Measurements from ENCODE around the gene PCDH8.

PCDH8 gene

DNA sequence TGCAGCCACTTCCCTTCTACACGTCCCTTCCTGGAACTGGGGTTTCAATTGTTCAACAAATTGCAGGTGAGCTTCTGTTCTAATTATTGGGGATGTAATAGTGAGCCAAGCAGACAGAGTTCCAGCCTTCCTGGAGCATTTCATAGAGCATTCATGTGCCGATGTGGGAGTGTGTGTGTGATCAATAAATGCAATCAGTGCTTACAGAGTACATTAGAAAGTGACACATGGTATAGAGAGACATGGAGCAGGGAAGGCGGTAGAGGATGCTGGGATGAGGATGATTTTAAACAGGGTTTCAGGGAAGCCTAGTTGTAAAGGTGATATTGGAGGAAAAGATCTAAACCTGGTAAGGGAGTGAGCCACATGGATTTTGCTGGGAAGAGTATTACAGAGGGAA is 21.7 kb upstream of the PCDH8 start:
- Histone ChIP-seq H3K36me3 (ENCODE audit: control insufficient read depth in 1 of 2, insufficient read depth in 2 of 2, low read depth in 1 of 2, low read length in 2 of 2) (no peaks in the 10 kb centered on the region), H4K8ac (ENCODE audit: low read length) (no peak overlapping the region), H3K23ac (ENCODE audit: low read length in 2 of 2) (no peak overlapping the region), H4K91ac (ENCODE audit: low read length) (no peak overlapping the region), H2BK12ac (ENCODE audit: low read length in 2 of 2) (no peak overlapping the region), H2BK120ac (ENCODE audit: low read depth, low read length) (no peak overlapping the region), H3K79me1 (replicated peaks; ENCODE audit: low read length, poor library complexity, severe bottlenecking) (no peaks in the 10 kb centered on the region), H3K9ac (ENCODE audit: low read length) (no peak overlapping the region), H2AK5ac (ENCODE audit: low read length, severe bottlenecking) (no peak overlapping the region), H3K27ac (ENCODE audit: low read length, poor library complexity, severe bottlenecking) (no peak overlapping the region), H3K18ac (ENCODE audit: low read depth in 1 of 2, low read length in 2 of 2) (no peak overlapping the region), H3K4me2 (ENCODE audit: low read length, poor library complexity, severe bottlenecking) (no peak overlapping the region), H3K27me3 (ENCODE audit: control insufficient read depth in 1 of 2, insufficient read depth in 1 of 2, low read length in 2 of 2) (peaks cover 0 to 3% of the 10 kb centered on the region in 2 experiments), H3K4me1 (ENCODE audit: control insufficient read depth, insufficient read depth, low read depth, low read length) (no peaks in the 10 kb centered on the region), H2BK5ac (ENCODE audit: low read depth, low read length, poor library complexity, severe bottlenecking) (no peak overlapping the region), H3K14ac (ENCODE audit: low read length in 2 of 2) (no peak overlapping the region), H3K4me3 (ENCODE audit: insufficient read depth in 1 of 2, low read depth in 1 of 2, low read length in 2 of 2) (no peak overlapping the region), H2BK15ac (ENCODE audit: low read depth, poor library complexity, severe bottlenecking) (no peak overlapping the region), H3K4ac (ENCODE audit: low read depth in 1 of 2, low read length in 2 of 2) (no peak overlapping the region), H2AFZ (ENCODE audit: low read depth, low read length) (no peak overlapping the region), H3K9me3 (ENCODE audit: control insufficient read depth, low read length) (peaks cover 25% of the 10 kb centered on the region)
- DNase-seq: no peak
- 68% methylated on average over 3 of the region's 3 CpGs for WGBS

GRCh38 chr13:52869621-52870020 is 21.2 kb upstream of the PCDH8 start:
- Histone ChIP-seq H3K4me3 (ENCODE audit: insufficient read depth in 1 of 2, low read depth in 1 of 2, low read length in 2 of 2) (no peak overlapping the region), H3K27me3 (ENCODE audit: control insufficient read depth in 1 of 2, insufficient read depth in 1 of 2, low read length in 2 of 2) (peaks cover 0 to 3% of the 10 kb centered on the region in 2 experiments), H2BK120ac (ENCODE audit: low read depth, low read length) (no peak overlapping the region), H3K27ac (ENCODE audit: low read length, poor library complexity, severe bottlenecking) (no peak overlapping the region), H3K9me3 (ENCODE audit: control insufficient read depth, low read length) (peaks cover 22% of the 10 kb centered on the region), H3K18ac (ENCODE audit: low read depth in 1 of 2, low read length in 2 of 2) (no peak overlapping the region), H3K14ac (ENCODE audit: low read length in 2 of 2) (no peak overlapping the region), H3K79me1 (replicated peaks; ENCODE audit: low read length, poor library complexity, severe bottlenecking) (no peaks in the 10 kb centered on the region), H3K4me2 (ENCODE audit: low read length, poor library complexity, severe bottlenecking) (no peak overlapping the region), H3K4ac (ENCODE audit: low read depth in 1 of 2, low read length in 2 of 2) (no peak overlapping the region), H3K9ac (ENCODE audit: low read length) (no peak overlapping the region), H3K4me1 (ENCODE audit: control insufficient read depth, insufficient read depth, low read depth, low read length) (no peaks in the 10 kb centered on the region), H4K8ac (ENCODE audit: low read length) (no peak overlapping the region), H2AFZ (ENCODE audit: low read depth, low read length) (no peak overlapping the region), H2BK15ac (ENCODE audit: low read depth, poor library complexity, severe bottlenecking) (no peak overlapping the region), H2BK12ac (ENCODE audit: low read length in 2 of 2) (no peak overlapping the region), H4K91ac (ENCODE audit: low read length) (no peak overlapping the region), H2BK5ac (ENCODE audit: low read depth, low read length, poor library complexity, severe bottlenecking) (no peak overlapping the region), H2AK5ac (ENCODE audit: low read length, severe bottlenecking) (no peak overlapping the region), H3K36me3 (ENCODE audit: control insufficient read depth in 1 of 2, insufficient read depth in 2 of 2, low read depth in 1 of 2, low read length in 2 of 2) (no peaks in the 10 kb centered on the region), H3K23ac (ENCODE audit: low read length in 2 of 2) (no peak overlapping the region)
- no peak for DNase-seq
- WGBS: 59% methylated on average over 4 of the region's 4 CpGs

DNA sequence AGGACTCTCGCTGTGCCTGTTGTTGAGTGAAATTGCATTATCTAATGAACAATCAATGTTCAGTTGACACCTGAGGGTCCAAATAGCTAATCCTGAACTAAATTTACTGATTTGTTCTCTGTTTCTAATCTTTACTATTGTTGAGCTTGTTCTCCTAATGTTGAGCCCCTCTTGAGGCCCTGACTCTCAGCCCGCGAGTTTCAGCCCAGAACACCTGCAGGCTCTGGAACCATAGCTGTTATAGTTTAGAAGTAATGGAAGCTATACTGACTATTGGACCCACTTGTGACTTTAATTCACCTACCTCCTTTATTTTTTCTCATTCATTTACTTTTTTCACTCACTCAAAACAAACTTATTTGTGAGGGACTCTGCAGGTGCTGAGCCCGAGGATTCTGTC is 20.6 kb upstream of the PCDH8 start:
- H3K18ac ChIP-seq (ENCODE audit: low read depth in 1 of 2, low read length in 2 of 2): no peak overlapping the region
- H2AK5ac ChIP-seq (ENCODE audit: low read length, severe bottlenecking): no peak overlapping the region
- H3K4me3 ChIP-seq (ENCODE audit: insufficient read depth in 1 of 2, low read depth in 1 of 2, low read length in 2 of 2): no peak overlapping the region
- H3K4me2 ChIP-seq (ENCODE audit: low read length, poor library complexity, severe bottlenecking): no peak overlapping the region
- H3K36me3 ChIP-seq (ENCODE audit: control insufficient read depth in 1 of 2, insufficient read depth in 2 of 2, low read depth in 1 of 2, low read length in 2 of 2): no peaks in the 10 kb centered on the region
- no peaks in the 10 kb centered on the region for H3K79me1 ChIP-seq (replicated peaks; ENCODE audit: low read length, poor library complexity, severe bottlenecking)
- H3K9me3 ChIP-seq (ENCODE audit: control insufficient read depth, low read length): peaks cover 16% of the 10 kb centered on the region
- H4K8ac ChIP-seq (ENCODE audit: low read length): no peak overlapping the region
- H3K27ac ChIP-seq (ENCODE audit: low read length, poor library complexity, severe bottlenecking): no peak overlapping the region
- H2BK5ac ChIP-seq (ENCODE audit: low read depth, low read length, poor library complexity, severe bottlenecking): no peak overlapping the region
- no peak overlapping the region for H3K4ac ChIP-seq (ENCODE audit: low read depth in 1 of 2, low read length in 2 of 2)
- H4K91ac ChIP-seq (ENCODE audit: low read length): no peak overlapping the region
- H2BK120ac ChIP-seq (ENCODE audit: low read depth, low read length): no peak overlapping the region
- no peak overlapping the region for H2BK15ac ChIP-seq (ENCODE audit: low read depth, poor library complexity, severe bottlenecking)
- peaks cover 0 to 3% of the 10 kb centered on the region in 2 experiments for H3K27me3 ChIP-seq (ENCODE audit: control insufficient read depth in 1 of 2, insufficient read depth in 1 of 2, low read length in 2 of 2)
- H2AFZ ChIP-seq (ENCODE audit: low read depth, low read length): no peak overlapping the region
- WGBS: 63% methylated on average over 1 of the region's 4 CpGs
- H2BK12ac ChIP-seq (ENCODE audit: low read length in 2 of 2): no peak overlapping the region
- no peak for DNase-seq
- H3K23ac ChIP-seq (ENCODE audit: low read length in 2 of 2): no peak overlapping the region
- H3K4me1 ChIP-seq (ENCODE audit: control insufficient read depth, insufficient read depth, low read depth, low read length): no peaks in the 10 kb centered on the region
- no peak overlapping the region for H3K14ac ChIP-seq (ENCODE audit: low read length in 2 of 2)
- H3K9ac ChIP-seq (ENCODE audit: low read length): no peak overlapping the region

DNA sequence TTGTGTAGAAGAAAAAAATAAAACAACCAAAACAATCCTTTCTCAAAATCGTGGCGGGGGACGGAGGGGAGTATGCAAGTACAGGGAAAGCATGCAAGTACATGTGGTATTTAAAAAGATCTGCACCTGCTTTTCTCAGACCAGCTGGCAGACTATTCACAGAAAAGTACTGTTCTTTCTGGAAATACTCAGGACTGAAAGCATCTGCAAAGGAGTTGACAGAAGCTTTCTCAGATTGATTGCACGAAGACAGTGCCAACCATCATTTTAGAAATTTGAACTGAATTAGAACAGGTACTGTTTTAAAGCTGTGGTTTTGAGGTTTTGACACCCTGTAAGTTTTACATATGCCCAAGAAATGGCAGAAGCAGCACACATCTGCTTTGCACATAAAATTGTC is 19.8 kb upstream of the PCDH8 start:
- no peak overlapping the region for H3K14ac ChIP-seq (ENCODE audit: low read length in 2 of 2)
- 41% methylated on average over 3 of the region's 4 CpGs for WGBS
- H4K8ac ChIP-seq (ENCODE audit: low read length): no peak overlapping the region

More for the DNA sequence above, 19.8 kb upstream of the PCDH8 start:
- Histone ChIP-seq H3K36me3 (ENCODE audit: control insufficient read depth in 1 of 2, insufficient read depth in 2 of 2, low read depth in 1 of 2, low read length in 2 of 2) (no peaks in the 10 kb centered on the region), H3K27me3 (ENCODE audit: control insufficient read depth in 1 of 2, insufficient read depth in 1 of 2, low read length in 2 of 2) (peaks cover 0 to 3% of the 10 kb centered on the region in 2 experiments), H3K9ac (ENCODE audit: low read length) (no peak overlapping the region), H3K4me2 (ENCODE audit: low read length, poor library complexity, severe bottlenecking) (no peak overlapping the region), H2BK120ac (ENCODE audit: low read depth, low read length) (no peak overlapping the region), H3K4me1 (ENCODE audit: control insufficient read depth, insufficient read depth, low read depth, low read length) (no peaks in the 10 kb centered on the region), H3K4ac (ENCODE audit: low read depth in 1 of 2, low read length in 2 of 2) (no peak overlapping the region), H3K4me3 (ENCODE audit: insufficient read depth in 1 of 2, low read depth in 1 of 2, low read length in 2 of 2) (no peak overlapping the region), H3K18ac (ENCODE audit: low read depth in 1 of 2, low read length in 2 of 2) (no peak overlapping the region), H3K9me3 (ENCODE audit: control insufficient read depth, low read length) (peaks cover 8% of the 10 kb centered on the region), H2BK5ac (ENCODE audit: low read depth, low read length, poor library complexity, severe bottlenecking) (no peak overlapping the region), H3K23ac (ENCODE audit: low read length in 2 of 2) (no peak overlapping the region), H4K91ac (ENCODE audit: low read length) (no peak overlapping the region), H3K27ac (ENCODE audit: low read length, poor library complexity, severe bottlenecking) (no peak overlapping the region), H2AFZ (ENCODE audit: low read depth, low read length) (no peak overlapping the region), H2AK5ac (ENCODE audit: low read length, severe bottlenecking) (no peak overlapping the region), H2BK15ac (ENCODE audit: low read depth, poor library complexity, severe bottlenecking) (no peak overlapping the region), H2BK12ac (ENCODE audit: low read length in 2 of 2) (no peak overlapping the region), H3K79me1 (replicated peaks; ENCODE audit: low read length, poor library complexity, severe bottlenecking) (no peaks in the 10 kb centered on the region)
- no peak for DNase-seq
